ENCODE measurements around the gene NEMP2.

NEMP2 gene

GRCh38 chr2:190530248-190530900 lies 4.1 kb downstream of the NEMP2 start:
- Histone ChIP-seq H3K27ac (ENCODE audit: low read depth, low read length) (no peak overlapping the region), H3K36me3 (ENCODE audit: control insufficient read depth, low read length) (no peaks in the 10 kb centered on the region), H3K4me1 (ENCODE audit: control insufficient read depth, low read length) (peaks cover 84% of the 10 kb centered on the region), H3K79me2 (ENCODE audit: control insufficient read depth, low read length) (peaks cover 48% of the 10 kb centered on the region), H3K4me2 (ENCODE audit: low read length) (peak overlapping the region; percentile 26), H4K20me1 (ENCODE audit: control insufficient read depth, insufficient read depth, low read depth, low read length) (no peaks in the 10 kb centered on the region), H3F3A (ENCODE audit: control insufficient read depth, insufficient read depth) (peaks cover 26% of the 10 kb centered on the region), H3K4me3 (ENCODE audit: low read length) (no peak overlapping the region), H3K9me2 (replicated peaks; ENCODE audit: control insufficient read depth, low read length) (no peaks in the 10 kb centered on the region), H3K27me3 (ENCODE audit: control insufficient read depth, low read length) (no peaks in the 10 kb centered on the region), H3K9me3 (ENCODE audit: control insufficient read depth, insufficient read depth, low read length) (no peaks in the 10 kb centered on the region)
- TF ChIP-seq CTCF (IDR thresholded peaks at IDR 0.05; ENCODE audit: low read depth, low read length, poor library complexity, severe bottlenecking), result no peak
- no peak for TF ChIP-seq EZH2phosphoT487 (IDR thresholded peaks at IDR 0.05; ENCODE audit: borderline replicate concordance, low read length)

- Histone ChIP-seq H4K20me1 (ENCODE audit: control insufficient read depth, insufficient read depth, low read depth, low read length) (no peaks in the 10 kb centered on the region), H3K9me2 (replicated peaks; ENCODE audit: control insufficient read depth, low read length) (no peaks in the 10 kb centered on the region), H3F3A (ENCODE audit: control insufficient read depth, insufficient read depth) (peaks cover 26% of the 10 kb centered on the region), H3K27me3 (ENCODE audit: control insufficient read depth, low read length) (no peaks in the 10 kb centered on the region), H3K4me2 (ENCODE audit: low read length) (peak overlapping the region; percentile 26), H3K4me3 (ENCODE audit: low read length) (0 out of 2 replicates have a peak overlapping the region, but pooled peaks have one; percentile 5), H3K36me3 (ENCODE audit: control insufficient read depth, low read length) (peaks cover 6% of the 10 kb centered on the region), H3K27ac (ENCODE audit: low read depth, low read length) (no peak overlapping the region), H3K9me3 (ENCODE audit: control insufficient read depth, insufficient read depth, low read length) (no peaks in the 10 kb centered on the region), H3K79me2 (ENCODE audit: control insufficient read depth, low read length) (peaks cover 41% of the 10 kb centered on the region), H3K4me1 (ENCODE audit: control insufficient read depth, low read length) (peaks cover 84% of the 10 kb centered on the region)
- TF ChIP-seq CTCF (IDR thresholded peaks at IDR 0.05; ENCODE audit: low read depth, low read length, poor library complexity, severe bottlenecking) (no peak), EZH2phosphoT487 (IDR thresholded peaks at IDR 0.05; ENCODE audit: borderline replicate concordance, low read length) (no peak)
Observed at GRCh38 chr2:190529486-190530247, 4.9 kb downstream of the NEMP2 start.

- Histone ChIP-seq H3K9me3 (ENCODE audit: control insufficient read depth, insufficient read depth, low read length) (no peaks in the 10 kb centered on the region), H4K20me1 (ENCODE audit: control insufficient read depth, insufficient read depth, low read depth, low read length) (no peaks in the 10 kb centered on the region), H3K36me3 (ENCODE audit: control insufficient read depth, low read length) (peaks cover 14% of the 10 kb centered on the region), H3K4me1 (ENCODE audit: control insufficient read depth, low read length) (peaks cover 79% of the 10 kb centered on the region), H3K27ac (ENCODE audit: low read depth, low read length) (peak overlapping the region; percentile 63), H3K4me2 (ENCODE audit: low read length) (peak overlapping the region; percentile 79), H3F3A (ENCODE audit: control insufficient read depth, insufficient read depth) (peaks cover 26% of the 10 kb centered on the region), H3K9me2 (replicated peaks; ENCODE audit: control insufficient read depth, low read length) (no peaks in the 10 kb centered on the region), H3K27me3 (ENCODE audit: control insufficient read depth, low read length) (no peaks in the 10 kb centered on the region), H3K79me2 (ENCODE audit: control insufficient read depth, low read length) (peaks cover 37% of the 10 kb centered on the region), H3K4me3 (ENCODE audit: low read length) (no peak overlapping the region)
- no peak for TF ChIP-seq EZH2phosphoT487 (IDR thresholded peaks at IDR 0.05; ENCODE audit: borderline replicate concordance, low read length)
- TF ChIP-seq CTCF (IDR thresholded peaks at IDR 0.05; ENCODE audit: low read depth, low read length, poor library complexity, severe bottlenecking), result no peak
Observed at GRCh38 chr2:190528521-190529001, 6.0 kb downstream of the NEMP2 start.

All from DOHH2 (cell line).